Natural killer cell (primary cell): Measurements from ENCODE around the gene DDX54. TPM values are rescaled to one million over a fixed set of nuclear protein-coding genes. Genes with fewer than 3 reads are reported as not detected.

Source experiments
- ATAC-seq, 3 donors: fragments of 150-1000 bp in 2 of 3; fragments of 200-7000 bp in 1 of 3; cut with Tn5 transposase; 1 replicate in 1 of 3; 2 replicates in 2 of 3; pipeline ENCODE4 v1.10.0; 2021; ENCODE audit warnings: mild to moderate bottlenecking in 2 of 3, moderate library complexity in 2 of 3
- DNase-seq, 2 donors: peaks; one replicate each; pipeline versions ENCODE4 v3.0.0 to v3.0.0-alpha.2; 2013 to 2021; ENCODE audit warnings: mixed read lengths in 1 of 2
- H3K27ac ChIP-seq: one replicate; pipeline ENCODE4 v1.5.1; 2013; ENCODE audit warnings: mild to moderate bottlenecking, low read length
- H3K27me3 ChIP-seq: one replicate; pipeline ENCODE4 v1.6.1; 2013; ENCODE audit warnings: low read length; ENCODE audit not compliant: control insufficient read depth, insufficient read depth
- H3K36me3 ChIP-seq: one replicate; pipeline ENCODE4 v1.6.1; 2013; ENCODE audit warnings: low read length; ENCODE audit not compliant: control insufficient read depth, insufficient read depth
- H3K4me1 ChIP-seq: one replicate; pipeline ENCODE4 v1.6.1; 2013; ENCODE audit warnings: low read length; ENCODE audit not compliant: control insufficient read depth, insufficient read depth
- H3K4me3 ChIP-seq: one replicate; pipeline ENCODE4 v1.5.1; 2013; ENCODE audit warnings: low read length
- H3K9me3 ChIP-seq: one replicate; pipeline ENCODE4 v1.6.1; 2013; ENCODE audit warnings: low read length; ENCODE audit not compliant: control insufficient read depth, insufficient read depth
- H3K27ac Mint-ChIP-seq, 2 donors: one replicate each; pipeline ENCODE4 v1.8.0; 2022; ENCODE audit warnings: mild to moderate bottlenecking in 2 of 2, mixed read lengths in 2 of 2, moderate library complexity in 1 of 2
- H3K27me3 Mint-ChIP-seq, 2 donors: one replicate each; pipeline ENCODE4 v1.8.0; 2022; ENCODE audit warnings: low read depth in 2 of 2, mixed read lengths in 2 of 2
- H3K36me3 Mint-ChIP-seq: one replicate; pipeline ENCODE4 v1.8.0; 2022; ENCODE audit warnings: mixed read lengths
- H3K4me1 Mint-ChIP-seq, 2 donors: one replicate each; pipeline ENCODE4 v1.8.0; 2022; ENCODE audit warnings: mixed read lengths in 2 of 2
- H3K4me3 Mint-ChIP-seq: one replicate; pipeline ENCODE4 v1.8.0; 2022; ENCODE audit warnings: mild to moderate bottlenecking, moderate library complexity, mixed read lengths
- H3K9me3 Mint-ChIP-seq, 2 donors: one replicate each; pipeline ENCODE4 v1.8.0; 2022; ENCODE audit warnings: mixed read lengths in 2 of 2
- WGBS: methylation state at CpG from one replicate; pipeline ENCODE4 v1.1.7; 2013; ENCODE audit warnings: missing lambda C conversion rate; ENCODE audit not compliant: insufficient coverage; 5-methylcytosine and 5-hydroxymethylcytosine counted together
- intact Hi-C: fragments of 100-400 bp; cut with micrococcal nuclease; formaldehyde crosslinking; loops from one replicate; pipeline ENCODE4 v1.14.2; 2022
- total RNA-seq, 4 donors: library from RNA; stranded (reverse); fragments of 120-200 nt in 1 of 4; gene quantifications; one replicate each; pipeline versions ENCODE4 v1.2.3 to v1.2.4, GENCODE V29; 2013 to 2022
- TF ChIP-seq, protein P1 (sequence below): fragments of 200-600 bp; IDR thresholded peaks from one replicate; pipeline ENCODE4 v1.8.0; 2022; ENCODE audit warnings: antibody characterized with exemption

The DDX54 gene
- total RNA-seq, 3 donors from 2014 or later (not counting 1 experiment from before 2014, with no cell fraction given) = 84.6 to 100 (median 97.1) TPM

DNA sequence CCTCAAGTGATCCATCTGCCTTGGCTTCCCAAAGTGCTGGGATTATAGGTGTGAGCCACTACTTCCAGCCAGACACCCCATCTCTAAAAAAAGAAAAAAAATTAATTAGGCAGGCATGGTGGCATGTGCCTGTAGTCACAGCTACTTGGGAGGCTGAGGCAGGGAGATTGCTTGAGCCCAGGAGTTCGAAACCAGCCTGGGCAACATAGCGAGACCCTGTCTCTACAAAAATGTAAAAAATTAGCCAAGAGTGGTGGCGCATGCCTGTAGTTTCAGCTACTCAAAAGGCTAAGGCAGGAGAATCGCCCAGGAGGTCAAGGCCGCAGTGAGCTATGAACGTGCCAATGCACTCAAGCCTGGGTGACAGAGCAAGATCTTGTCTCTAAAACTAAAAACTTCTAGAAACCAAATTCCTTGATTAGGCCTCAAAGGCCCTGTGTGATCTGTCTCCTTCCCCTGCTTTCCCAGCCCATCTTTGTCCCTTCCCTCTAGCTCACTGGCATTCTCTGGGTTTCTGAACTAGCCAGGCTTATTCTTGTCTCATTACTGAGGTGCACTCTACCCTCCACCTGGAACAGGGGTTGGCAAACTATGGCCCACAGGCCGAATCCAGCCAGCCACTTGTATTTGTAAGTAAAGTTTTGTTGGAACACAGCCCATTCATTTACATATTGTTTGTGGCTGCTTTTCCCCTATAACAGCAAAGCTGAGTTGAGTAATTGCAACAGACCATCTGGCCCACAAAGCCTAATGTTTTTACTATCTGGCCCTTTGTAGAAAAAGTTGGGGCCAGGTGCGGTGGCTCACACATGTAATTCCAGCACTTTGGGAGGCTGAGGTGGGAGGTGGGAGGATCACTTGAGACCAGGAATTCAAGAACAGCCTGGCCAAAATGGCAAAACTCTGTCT, 18.8 kb upstream of the DDX54 start:
- Histone ChIP-seq H3K27me3 (no peaks in the 10 kb centered on the region), H3K27ac (no peak overlapping the region), H3K9me3 (no peaks in the 10 kb centered on the region), H3K4me3 (no peak overlapping the region), H3K4me1 (peaks cover 21% of the 10 kb centered on the region), H3K36me3 (no peaks in the 10 kb centered on the region)
- 88% methylated on average over 8 of the region's 8 CpGs for WGBS
- ATAC-seq (no peak), DNase-seq (no peak)
- intact Hi-C loops = no loop called here
- Mint-ChIP-seq H3K4me3 (no peak overlapping the region), H3K9me3 (no peaks in the 10 kb centered on the region), H3K36me3 (no peaks in the 10 kb centered on the region), H3K4me1 (peaks cover 22 to 24% of the 10 kb centered on the region in 2 donors), H3K27me3 (no peaks in the 10 kb centered on the region), H3K27ac (no peak overlapping the region)
- TF ChIP-seq, protein P1, sequence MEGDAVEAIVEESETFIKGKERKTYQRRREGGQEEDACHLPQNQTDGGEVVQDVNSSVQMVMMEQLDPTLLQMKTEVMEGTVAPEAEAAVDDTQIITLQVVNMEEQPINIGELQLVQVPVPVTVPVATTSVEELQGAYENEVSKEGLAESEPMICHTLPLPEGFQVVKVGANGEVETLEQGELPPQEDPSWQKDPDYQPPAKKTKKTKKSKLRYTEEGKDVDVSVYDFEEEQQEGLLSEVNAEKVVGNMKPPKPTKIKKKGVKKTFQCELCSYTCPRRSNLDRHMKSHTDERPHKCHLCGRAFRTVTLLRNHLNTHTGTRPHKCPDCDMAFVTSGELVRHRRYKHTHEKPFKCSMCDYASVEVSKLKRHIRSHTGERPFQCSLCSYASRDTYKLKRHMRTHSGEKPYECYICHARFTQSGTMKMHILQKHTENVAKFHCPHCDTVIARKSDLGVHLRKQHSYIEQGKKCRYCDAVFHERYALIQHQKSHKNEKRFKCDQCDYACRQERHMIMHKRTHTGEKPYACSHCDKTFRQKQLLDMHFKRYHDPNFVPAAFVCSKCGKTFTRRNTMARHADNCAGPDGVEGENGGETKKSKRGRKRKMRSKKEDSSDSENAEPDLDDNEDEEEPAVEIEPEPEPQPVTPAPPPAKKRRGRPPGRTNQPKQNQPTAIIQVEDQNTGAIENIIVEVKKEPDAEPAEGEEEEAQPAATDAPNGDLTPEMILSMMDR = no peak

DNA sequence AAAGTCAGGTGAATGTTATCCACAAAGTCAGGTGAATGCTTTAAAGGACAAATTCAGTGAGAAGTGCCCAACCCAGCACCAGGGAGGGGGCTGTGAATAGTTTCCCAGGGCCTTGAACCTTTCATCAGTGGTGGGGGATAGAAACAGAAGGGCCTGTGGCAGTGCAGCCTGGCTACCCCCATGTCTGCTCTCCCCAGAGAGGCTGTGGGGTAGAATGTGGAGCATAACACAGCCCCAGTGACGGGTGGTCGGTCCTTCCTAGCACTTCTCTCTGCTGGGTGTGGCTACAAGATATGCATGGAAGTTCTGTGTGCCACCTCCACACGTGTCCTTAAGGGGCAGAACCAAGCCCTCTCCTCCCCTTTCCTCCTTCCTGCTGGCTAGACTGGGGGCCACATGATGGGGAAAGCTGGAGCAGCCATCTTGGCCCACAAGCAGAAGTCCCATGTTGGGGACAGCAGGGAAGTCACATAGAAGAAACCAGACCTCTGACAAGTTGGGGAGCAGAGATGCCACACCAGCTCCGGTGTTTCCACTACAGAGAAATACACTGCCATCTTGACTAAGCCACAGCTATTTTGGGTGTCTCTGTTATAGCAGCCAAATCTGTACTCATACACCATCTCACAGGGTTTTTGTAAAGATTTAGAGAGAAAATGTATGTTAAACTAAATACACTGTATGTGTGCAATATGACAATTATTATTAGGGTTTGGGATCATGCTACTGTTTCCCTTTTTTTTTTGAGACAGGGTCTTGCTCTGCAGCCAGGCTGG, 17.2 kb upstream of the DDX54 start:
- no peaks in the 10 kb centered on the region for H3K27me3 ChIP-seq
- Mint-ChIP-seq H3K27me3 (no peaks in the 10 kb centered on the region), H3K27ac (no peak overlapping the region), H3K4me3 (no peak overlapping the region), H3K9me3 (no peaks in the 10 kb centered on the region), H3K36me3 (no peaks in the 10 kb centered on the region), H3K4me1 (peaks cover 8 to 9% of the 10 kb centered on the region in 2 donors)
- no peak for ATAC-seq
- H3K4me1 ChIP-seq = peaks cover 5% of the 10 kb centered on the region
- H3K4me3 ChIP-seq = no peak overlapping the region
- no peaks in the 10 kb centered on the region for H3K9me3 ChIP-seq
- no peaks in the 10 kb centered on the region for H3K36me3 ChIP-seq
- WGBS = 90% methylated on average over 4 of the region's 4 CpGs
- DNase-seq = no peak
- intact Hi-C loops = no loop called here
- TF ChIP-seq, protein P1 = no peak
- no peak overlapping the region for H3K27ac ChIP-seq

GRCh38 chr12:113201187-113202177, 16.2 kb upstream of the DDX54 start:
- no peak for DNase-seq
- TF ChIP-seq, protein P1 = no peak
- H3K9me3 ChIP-seq = no peaks in the 10 kb centered on the region
- no peaks in the 10 kb centered on the region for H3K36me3 ChIP-seq
- Mint-ChIP-seq H3K27ac (no peak overlapping the region), H3K4me1 (peaks cover 3 to 4% of the 10 kb centered on the region in 2 donors), H3K9me3 (no peaks in the 10 kb centered on the region), H3K27me3 (no peaks in the 10 kb centered on the region), H3K36me3 (no peaks in the 10 kb centered on the region), H3K4me3 (no peak overlapping the region)
- no peaks in the 10 kb centered on the region for H3K27me3 ChIP-seq
- no peak overlapping the region for H3K27ac ChIP-seq
- ATAC-seq = no peak
- 97% methylated on average over 14 of the region's 14 CpGs for WGBS
- peaks cover 10% of the 10 kb centered on the region for H3K4me1 ChIP-seq
- intact Hi-C loops = no loop called here
- no peak overlapping the region for H3K4me3 ChIP-seq
